HCT116 (cell line): ENCODE measurements around the gene COL5A1. TPM values are rescaled to one million over a fixed set of nuclear protein-coding genes. Genes with fewer than 3 reads are reported as not detected.

Experiments
- ATAC-seq: fragments of 200-7000 bp; cut with Tn5 transposase; 2 replicates; pipeline ENCODE4 v1.9.1; 2020; ENCODE audit warnings: mild to moderate bottlenecking, moderate library complexity
- BruUV-seq: library from RNA; stranded (reverse); fragments of 400-500 nt; replicated peaks from 2 replicates; lab custom pipeline; 2021; lab: Mats Ljungman, UMichigan
- CTCF ChIA-PET: fragments of 300-600 bp; sonication (Branson Sonifier 250); formaldehyde crosslinking; loops from one replicate; lab custom pipeline; 2021; ENCODE audit warnings: antibody characterized with exemption; lab: Charles Lee
- POLR2A ChIA-PET: fragments of 300-600, 350-600 bp; sonication (Branson Sonifier 250); formaldehyde crosslinking; loops from one replicate; lab custom pipeline; 2021; ENCODE audit warnings: antibody characterized with exemption; lab: Charles Lee
- RAD21 ChIA-PET, 2 experiments: fragments of 300-600 bp; sonication (Branson Sonifier 250); formaldehyde crosslinking; loops; one replicate each; lab custom pipeline; 2023; ENCODE audit warnings: low total read pairs in 2 of 2; ENCODE audit not compliant: uncharacterized antibody in 2 of 2, unreplicated experiment in 2 of 2, low non-redundant PET in 1 of 2; lab: Charles Lee
- DNase-seq: peaks from one replicate; pipeline ENCODE4 v3.0.0-alpha.2; 2010; ENCODE audit warnings: low read depth, low spot score
- H2AFZ ChIP-seq: fragments of 200-600 bp; shearing (Covaris generic), sonication (generic); 2 replicates; pipeline ENCODE4 v1.6.1; 2017; ENCODE audit warnings: low read depth, mixed run types, mixed read lengths, antibody characterized with exemption, low read length; ENCODE audit not compliant: poor library complexity, severe bottlenecking
- H3K27ac ChIP-seq: 2 replicates; pipeline ENCODE4 v1.5.1; 2012; ENCODE audit warnings: low read depth, low read length
- H3K27me3 ChIP-seq: fragments of 200-600 bp; sonication (generic); 2 replicates; pipeline ENCODE4 v1.6.1; 2016; ENCODE audit warnings: mixed run types, low read length, mixed read lengths; ENCODE audit not compliant: insufficient read depth
- H3K36me3 ChIP-seq, 2 experiments: fragments of 200-500 bp in 1 of 2; fragments of 200-600 bp in 1 of 2; sonication (Bioruptor generic) in 1 of 2; sonication (generic) in 1 of 2; 2 replicates each; pipeline versions ENCODE4 v1.5.1 to v1.6.1; 2014 to 2016; ENCODE audit warnings: low read length in 2 of 2, inconsistent platforms in 1 of 2, mixed read lengths in 1 of 2, mixed run types in 1 of 2; ENCODE audit not compliant: insufficient read depth in 2 of 2, control insufficient read depth in 1 of 2
- H3K4me1 ChIP-seq, 2 experiments: fragments of 200-600 bp in 1 of 2; sonication (generic) in 1 of 2; 2 replicates each; pipeline versions ENCODE4 v1.5.1 to v1.6.1; 2012 to 2017; ENCODE audit warnings: low read length in 2 of 2, inconsistent platforms in 1 of 2, mild to moderate bottlenecking in 1 of 2, mixed read lengths in 1 of 2, mixed run types in 1 of 2, moderate library complexity in 1 of 2; ENCODE audit not compliant: insufficient read depth in 2 of 2, control insufficient read depth in 1 of 2
- H3K4me2 ChIP-seq: fragments of 200-600 bp; sonication (generic); 2 replicates; pipeline ENCODE4 v1.6.1; 2017; ENCODE audit warnings: mixed run types, low read length, mixed read lengths
- H3K4me3 ChIP-seq, 2 experiments: fragments of 200-600 bp in 1 of 2; sonication (generic) in 1 of 2; replicated peaks in 1 of 2; 2 replicates each; pipeline ENCODE4 v1.5.1; 2011 to 2016; ENCODE audit warnings: low read length in 2 of 2, control low read depth in 1 of 2, low read depth in 1 of 2, mild to moderate bottlenecking in 1 of 2, mixed read lengths in 1 of 2, mixed run types in 1 of 2
- H3K79me2 ChIP-seq: fragments of 200-600 bp; sonication (generic); 2 replicates; pipeline ENCODE4 v1.6.1; 2017; ENCODE audit warnings: mild to moderate bottlenecking, mixed run types, low read length, moderate library complexity, mixed read lengths; ENCODE audit not compliant: insufficient read depth
- H3K9ac ChIP-seq: fragments of 200-600 bp; sonication (generic); 2 replicates; pipeline ENCODE4 v1.6.1; 2016; ENCODE audit warnings: low read length, mixed read lengths
- H3K9me2 ChIP-seq: fragments of 200-600 bp; sonication (generic), shearing (Covaris generic); 2 replicates; pipeline ENCODE4 v1.6.1; 2017; ENCODE audit warnings: mixed run types, mild to moderate bottlenecking, moderate library complexity; ENCODE audit not compliant: insufficient read depth
- H3K9me3 ChIP-seq, 2 experiments: fragments of 200-500 bp in 1 of 2; fragments of 200-600 bp in 1 of 2; sonication (Bioruptor generic) in 1 of 2; sonication (generic) in 1 of 2; 2 replicates each; pipeline ENCODE4 v1.6.1; 2014 to 2017; ENCODE audit warnings: low read length in 2 of 2, mixed read lengths in 2 of 2, inconsistent platforms in 1 of 2, low read depth in 1 of 2, mild to moderate bottlenecking in 1 of 2, mixed run types in 1 of 2, moderate library complexity in 1 of 2; ENCODE audit not compliant: control insufficient read depth in 1 of 2, insufficient read depth in 1 of 2
- H4K20me1 ChIP-seq: fragments of 200-600 bp; sonication (generic), shearing (Covaris generic); 2 replicates; pipeline ENCODE4 v1.6.1; 2017; ENCODE audit warnings: mixed run types, mild to moderate bottlenecking, moderate library complexity; ENCODE audit not compliant: insufficient read depth
- ATF3 ChIP-seq: IDR thresholded peaks from 2 replicates; pipeline ENCODE4 v1.6.1; 2012
- FOSL1 ChIP-seq: IDR thresholded peaks from 2 replicates; pipeline ENCODE4 v1.6.1; 2012; ENCODE audit warnings: low read depth
- JUND ChIP-seq: IDR thresholded peaks from 2 replicates; pipeline ENCODE4 v1.6.1; 2012
- POLR2A ChIP-seq: IDR thresholded peaks from 2 replicates; pipeline ENCODE4 v1.7.0; 2011; ENCODE audit warnings: borderline replicate concordance; ENCODE audit not compliant: insufficient read depth, insufficient read length; ENCODE audit errors: extremely low read depth
- POLR2AphosphoS5 ChIP-seq: IDR thresholded peaks from 2 replicates; pipeline ENCODE4 v1.6.1; 2011; ENCODE audit warnings: mild to moderate bottlenecking, low read depth, low read length, moderate library complexity
- RAD21 ChIP-seq: IDR thresholded peaks from 2 replicates; pipeline ENCODE4 v1.6.1; 2012; ENCODE audit warnings: low read depth, mild to moderate bottlenecking
- SP1 ChIP-seq: IDR thresholded peaks from 2 replicates; pipeline ENCODE4 v1.6.1; 2012; ENCODE audit warnings: low read depth
- SRF ChIP-seq: IDR thresholded peaks from 2 replicates; pipeline ENCODE4 v1.6.1; 2012; ENCODE audit warnings: low read depth
- TCF7L2 ChIP-seq: IDR thresholded peaks from 2 replicates; pipeline ENCODE4 v1.7.0; 2011; ENCODE audit warnings: borderline replicate concordance, inconsistent platforms; ENCODE audit not compliant: insufficient read depth, insufficient read length; ENCODE audit errors: extremely low read depth
- intact Hi-C: fragments of 100-400 bp; cut with micrococcal nuclease; formaldehyde crosslinking; loops from 2 replicates; pipeline ENCODE4 v1.10.0; 2022
- total RNA-seq: library from RNA; stranded (reverse); gene quantifications from one replicate; pipeline ENCODE4 v1.2.1, GENCODE V29; 2021; ENCODE audit not compliant: unreplicated experiment
- TF ChIP-seq, protein P1 (sequence below): IDR thresholded peaks from 2 replicates; pipeline ENCODE4 v1.6.1; 2011; ENCODE audit warnings: mild to moderate bottlenecking, low read length, moderate library complexity; ENCODE audit not compliant: insufficient replicate concordance; ENCODE audit errors: extremely low read depth
- TF ChIP-seq, protein P2 (sequence below): IDR thresholded peaks from 2 replicates; pipeline ENCODE4 v1.6.1; 2012
- TF ChIP-seq, protein P3 (sequence below): IDR thresholded peaks from 2 replicates; pipeline ENCODE4 v1.6.1; 2012; ENCODE audit warnings: low read depth

COL5A1 gene
- total RNA-seq, 1 experiment from 2014 or later: 0.30 TPM

DNA sequence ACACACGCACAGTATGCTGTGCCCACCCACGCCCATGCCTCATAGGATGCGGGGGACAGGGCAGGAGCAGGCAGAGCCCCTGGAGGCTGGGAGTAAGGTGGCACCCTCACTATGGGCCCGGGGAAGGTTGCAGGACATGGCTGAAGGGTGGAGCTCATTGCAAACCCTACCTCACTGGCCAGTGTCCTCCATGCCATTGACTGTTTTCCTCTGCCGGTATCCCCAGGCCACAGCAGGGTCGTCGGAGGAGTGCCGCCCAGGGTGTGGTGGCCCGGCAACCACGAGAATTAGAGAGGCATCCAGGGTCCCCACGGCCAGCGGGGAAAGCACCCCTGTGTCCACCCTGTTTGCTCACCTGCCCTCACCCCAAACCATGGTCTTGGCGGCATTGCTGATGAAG is 179.3 kb downstream of the COL5A1 start:
- Histone ChIP-seq H3K27me3 (no peaks in the 10 kb centered on the region), H3K4me2 (no peak overlapping the region), H4K20me1 (no peaks in the 10 kb centered on the region), H3K9ac (no peak overlapping the region), H3K9me3 (no peaks in the 10 kb centered on the region), H3K79me2 (no peaks in the 10 kb centered on the region), H3K4me1 (no peaks in the 10 kb centered on the region), H3K27ac (no peak overlapping the region), H3K36me3 (no peaks in the 10 kb centered on the region), H3K4me3 (no peak overlapping the region), H2AFZ (no peak overlapping the region), H3K9me2 (no peaks in the 10 kb centered on the region)
- no peak for TF ChIP-seq POLR2A
- TF ChIP-seq JUND: no peak
- TF ChIP-seq, protein P1, sequence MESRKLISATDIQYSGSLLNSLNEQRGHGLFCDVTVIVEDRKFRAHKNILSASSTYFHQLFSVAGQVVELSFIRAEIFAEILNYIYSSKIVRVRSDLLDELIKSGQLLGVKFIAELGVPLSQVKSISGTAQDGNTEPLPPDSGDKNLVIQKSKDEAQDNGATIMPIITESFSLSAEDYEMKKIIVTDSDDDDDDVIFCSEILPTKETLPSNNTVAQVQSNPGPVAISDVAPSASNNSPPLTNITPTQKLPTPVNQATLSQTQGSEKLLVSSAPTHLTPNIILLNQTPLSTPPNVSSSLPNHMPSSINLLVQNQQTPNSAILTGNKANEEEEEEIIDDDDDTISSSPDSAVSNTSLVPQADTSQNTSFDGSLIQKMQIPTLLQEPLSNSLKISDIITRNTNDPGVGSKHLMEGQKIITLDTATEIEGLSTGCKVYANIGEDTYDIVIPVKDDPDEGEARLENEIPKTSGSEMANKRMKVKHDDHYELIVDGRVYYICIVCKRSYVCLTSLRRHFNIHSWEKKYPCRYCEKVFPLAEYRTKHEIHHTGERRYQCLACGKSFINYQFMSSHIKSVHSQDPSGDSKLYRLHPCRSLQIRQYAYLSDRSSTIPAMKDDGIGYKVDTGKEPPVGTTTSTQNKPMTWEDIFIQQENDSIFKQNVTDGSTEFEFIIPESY: no peak
- TF ChIP-seq ATF3: no peak
- TF ChIP-seq FOSL1: no peak
- RAD21 ChIA-PET: no interaction called here
- no TSS peak for BruUV-seq
- DNase-seq (no peak), ATAC-seq (no peak)
- POLR2A ChIA-PET: no interaction called here
- CTCF ChIA-PET: no interaction called here
- intact Hi-C loops: no loop called here

- Histone ChIP-seq H3K4me2 (no peak overlapping the region), H3K4me3 (no peak overlapping the region), H3K27ac (no peak overlapping the region), H3K27me3 (no peaks in the 10 kb centered on the region), H3K79me2 (no peaks in the 10 kb centered on the region), H3K9me2 (no peaks in the 10 kb centered on the region), H3K4me1 (no peaks in the 10 kb centered on the region), H3K36me3 (no peaks in the 10 kb centered on the region), H3K9ac (no peak overlapping the region), H2AFZ (no peak overlapping the region), H3K9me3 (no peaks in the 10 kb centered on the region), H4K20me1 (no peaks in the 10 kb centered on the region)
- BruUV-seq: no TSS peak
- CTCF ChIA-PET: no interaction called here
- DNase-seq (no peak), ATAC-seq (no peak)
- RAD21 ChIA-PET: no interaction called here
- POLR2A ChIA-PET: no interaction called here
- intact Hi-C loops: no loop called here
- TF ChIP-seq TCF7L2 (no peak), POLR2A (no peak), SP1 (no peak), POLR2AphosphoS5 (no peak), SRF (no peak), RAD21 (no peak), ATF3 (no peak)
- TF ChIP-seq, protein P2, sequence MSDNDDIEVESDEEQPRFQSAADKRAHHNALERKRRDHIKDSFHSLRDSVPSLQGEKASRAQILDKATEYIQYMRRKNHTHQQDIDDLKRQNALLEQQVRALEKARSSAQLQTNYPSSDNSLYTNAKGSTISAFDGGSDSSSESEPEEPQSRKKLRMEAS: no peak
- TF ChIP-seq, protein P3, sequence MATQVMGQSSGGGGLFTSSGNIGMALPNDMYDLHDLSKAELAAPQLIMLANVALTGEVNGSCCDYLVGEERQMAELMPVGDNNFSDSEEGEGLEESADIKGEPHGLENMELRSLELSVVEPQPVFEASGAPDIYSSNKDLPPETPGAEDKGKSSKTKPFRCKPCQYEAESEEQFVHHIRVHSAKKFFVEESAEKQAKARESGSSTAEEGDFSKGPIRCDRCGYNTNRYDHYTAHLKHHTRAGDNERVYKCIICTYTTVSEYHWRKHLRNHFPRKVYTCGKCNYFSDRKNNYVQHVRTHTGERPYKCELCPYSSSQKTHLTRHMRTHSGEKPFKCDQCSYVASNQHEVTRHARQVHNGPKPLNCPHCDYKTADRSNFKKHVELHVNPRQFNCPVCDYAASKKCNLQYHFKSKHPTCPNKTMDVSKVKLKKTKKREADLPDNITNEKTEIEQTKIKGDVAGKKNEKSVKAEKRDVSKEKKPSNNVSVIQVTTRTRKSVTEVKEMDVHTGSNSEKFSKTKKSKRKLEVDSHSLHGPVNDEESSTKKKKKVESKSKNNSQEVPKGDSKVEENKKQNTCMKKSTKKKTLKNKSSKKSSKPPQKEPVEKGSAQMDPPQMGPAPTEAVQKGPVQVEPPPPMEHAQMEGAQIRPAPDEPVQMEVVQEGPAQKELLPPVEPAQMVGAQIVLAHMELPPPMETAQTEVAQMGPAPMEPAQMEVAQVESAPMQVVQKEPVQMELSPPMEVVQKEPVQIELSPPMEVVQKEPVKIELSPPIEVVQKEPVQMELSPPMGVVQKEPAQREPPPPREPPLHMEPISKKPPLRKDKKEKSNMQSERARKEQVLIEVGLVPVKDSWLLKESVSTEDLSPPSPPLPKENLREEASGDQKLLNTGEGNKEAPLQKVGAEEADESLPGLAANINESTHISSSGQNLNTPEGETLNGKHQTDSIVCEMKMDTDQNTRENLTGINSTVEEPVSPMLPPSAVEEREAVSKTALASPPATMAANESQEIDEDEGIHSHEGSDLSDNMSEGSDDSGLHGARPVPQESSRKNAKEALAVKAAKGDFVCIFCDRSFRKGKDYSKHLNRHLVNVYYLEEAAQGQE: no peak
Measured at GRCh38 chr9:134822541-134822940, 180.9 kb downstream of the COL5A1 start.
